Prostate gland (tissue), 2 donors: ENCODE results near the gene ITIH2. TPM values are rescaled to one million over a fixed set of nuclear protein-coding genes. Genes with fewer than 3 reads are reported as not detected.
A peak's percentile ranks its signal among the peaks of the same experiment; 100 is the strongest.
"Not testable (repeated sequence)": the region's sequence is repeated elsewhere in the genome, so short reads cannot be mapped to it uniquely, and the experiment has no call there.

Experiments used
- DNase-seq: peaks from one replicate; pipeline ENCODE4 v3.0.0-alpha.2; 2019; ENCODE audit warnings: low spot score
- H3K27ac ChIP-seq, 2 donors: fragments of 200-600 bp; sonication (generic); 2 replicates each; pipeline ENCODE4 v1.5.1; 2017 to 2019
- H3K27me3 ChIP-seq: fragments of 200-600 bp; sonication (generic); replicated peaks from 2 replicates; pipeline ENCODE4 v1.5.1; 2019; ENCODE audit not compliant: insufficient read depth
- H3K36me3 ChIP-seq, 2 donors: fragments of 200-600 bp; sonication (generic); 1 replicate in 1 of 2; 2 replicates in 1 of 2; pipeline versions ENCODE4 v1.5.1 to v1.8.1; 2017 to 2019
- H3K4me1 ChIP-seq: fragments of 200-600 bp; sonication (generic); replicated peaks from 2 replicates; pipeline ENCODE4 v1.5.1; 2019
- H3K4me3 ChIP-seq, 2 donors: fragments of 200-600 bp; sonication (generic); 2 replicates each; pipeline ENCODE4 v1.5.1; 2017 to 2019
- H3K9me3 ChIP-seq: fragments of 200-600 bp; sonication (generic); 2 replicates; pipeline ENCODE4 v1.5.1; 2017
- CTCF ChIP-seq, 4 experiments: fragments of 200-600 bp in 2 of 4; fragments of 450-650 bp in 2 of 4; sonication (generic) in 2 of 4; IDR thresholded peaks; 1 replicate in 3 of 4; 2 replicates in 1 of 4; pipeline ENCODE4 v1.5.1; 2016 to 2019; ENCODE audit warnings: antibody characterized with exemption in 4 of 4, mild to moderate bottlenecking in 2 of 4, moderate library complexity in 2 of 4
- POLR2A ChIP-seq: fragments of 450-650 bp; IDR thresholded peaks from one replicate; pipeline ENCODE4 v1.6.1; 2016; ENCODE audit warnings: antibody characterized with exemption, mild to moderate bottlenecking
- POLR2AphosphoS5 ChIP-seq: sonication (generic); formaldehyde crosslinking; IDR thresholded peaks from one replicate; pipeline ENCODE4 v1.6.1; 2017; ENCODE audit warnings: antibody characterized with exemption
- WGBS: methylation state at CpG from one replicate; pipeline ENCODE4 v1.1.5; 2018; 5-methylcytosine and 5-hydroxymethylcytosine counted together
- intact Hi-C: fragments of 100-400 bp; cut with DNase I; formaldehyde crosslinking; loops from one replicate; pipeline ENCODE4 v1.14.2; 2022
- total RNA-seq, 2 donors: library from RNA; depleted of rRNA; stranded (reverse); fragments of >200 nt; gene quantifications; one replicate each; pipeline ENCODE4 v1.1.0, GENCODE V29; 2016

Gene ITIH2
- not detected for total RNA-seq

GRCh38 chr10:7703140-7703539 lies at the start of gene ITIH2:
Gene ITIH2, plus strand, starts transcription at chr10:7703316. Its CDS starts 119 bp downstream, at chr10:7703435.
- Histone ChIP-seq H3K4me1 (no peaks in the 10 kb centered on the region), H3K4me3 (no peak within 1 kb of the TSS), H3K9me3 (no peaks in the 10 kb centered on the region), H3K27ac (no peak within 1 kb of the TSS), H3K36me3 (no peaks in the 10 kb centered on the region), H3K27me3 (no peaks in the 10 kb centered on the region)
- no peak for DNase-seq
- 33% methylated on average over 4 of the region's 4 CpGs for WGBS
- intact Hi-C loops = no loop called here
- TF ChIP-seq POLR2AphosphoS5 (no peak), CTCF (IDR thresholded peaks at IDR 0.05) (no peak)

- H3K4me3 ChIP-seq, intact Hi-C loops, H3K36me3 ChIP-seq, H3K27ac ChIP-seq, H3K9me3 ChIP-seq, H3K4me1 ChIP-seq, H3K27me3 ChIP-seq, DNase-seq: not testable (repeated sequence)
- 71% methylated on average over 11 of the region's 11 CpGs for WGBS
These were observed 46.0 kb upstream of the ITIH2 start for GRCh38 chr10:7657079-7657478.

GRCh38 chr10:7657552-7657951 lies 45.6 kb upstream of the ITIH2 start:
- intact Hi-C loops = no loop called here
- WGBS = 68% methylated on average over 2 of the region's 2 CpGs
- H3K27me3 ChIP-seq = no peaks in the 10 kb centered on the region
- H3K4me1 ChIP-seq = no peaks in the 10 kb centered on the region
- H3K36me3 ChIP-seq = no peaks in the 10 kb centered on the region
- no peak for DNase-seq
- no peak for TF ChIP-seq POLR2A
- no peak for TF ChIP-seq POLR2AphosphoS5
- TF ChIP-seq CTCF (IDR thresholded peaks at IDR 0.05) = no peak
- H3K4me3 ChIP-seq = no peak overlapping the region
- H3K9me3 ChIP-seq = no peaks in the 10 kb centered on the region
- H3K27ac ChIP-seq = no peak overlapping the region

GRCh38 chr10:7659560-7659959 lies 43.6 kb upstream of the ITIH2 start:
- Histone ChIP-seq H3K27ac (peak overlapping the region; percentile 3 to 28), H3K4me1 (no peaks in the 10 kb centered on the region), H3K36me3 (no peaks in the 10 kb centered on the region), H3K4me3 (no peak overlapping the region), H3K27me3 (no peaks in the 10 kb centered on the region), H3K9me3 (no peaks in the 10 kb centered on the region)
- intact Hi-C loops = no loop called here
- TF ChIP-seq POLR2AphosphoS5 = no peak
- TF ChIP-seq POLR2A = no peak
- no peak for TF ChIP-seq CTCF (IDR thresholded peaks at IDR 0.05)
- 22% methylated on average over 4 of the region's 4 CpGs for WGBS
- DNase-seq = no peak

- no peak for DNase-seq
- 79% methylated on average over 5 of the region's 5 CpGs for WGBS
- H3K4me1 ChIP-seq = no peaks in the 10 kb centered on the region
- H3K36me3 ChIP-seq = no peaks in the 10 kb centered on the region
- TF ChIP-seq CTCF (IDR thresholded peaks at IDR 0.05) (no peak), POLR2A (no peak), POLR2AphosphoS5 (no peak)
- no peak overlapping the region for H3K4me3 ChIP-seq
- no peaks in the 10 kb centered on the region for H3K27me3 ChIP-seq
- no peak overlapping the region for H3K27ac ChIP-seq
- no peaks in the 10 kb centered on the region for H3K9me3 ChIP-seq
- intact Hi-C loops = loop anchor here (10.0 kb wide), 1 partner anchor 58 kb away; no protein-coding TSS in a partner anchor
These were observed 40.6 kb upstream of the ITIH2 start for GRCh38 chr10:7662522-7662921.
